GM23338 (cell line): ENCODE data around the gene FAAH2.

Experiments
- CTCF ChIP-seq, 2 experiments: fragments of 200-600 bp in 1 of 2; sonication (generic) in 1 of 2; conservative IDR thresholded peaks; 2 replicates each; pipeline versions ENCODE4 v1.5.1 to v1.6.1; 2016 to 2017; ENCODE audit warnings: antibody characterized with exemption in 2 of 2, low read depth in 2 of 2, mild to moderate bottlenecking in 2 of 2, moderate library complexity in 1 of 2
- TF ChIP-seq, protein P1 (sequence below): IDR thresholded peaks from 2 replicates; pipeline ENCODE4 v1.6.1; 2016; ENCODE audit warnings: antibody characterized with exemption

DNA sequence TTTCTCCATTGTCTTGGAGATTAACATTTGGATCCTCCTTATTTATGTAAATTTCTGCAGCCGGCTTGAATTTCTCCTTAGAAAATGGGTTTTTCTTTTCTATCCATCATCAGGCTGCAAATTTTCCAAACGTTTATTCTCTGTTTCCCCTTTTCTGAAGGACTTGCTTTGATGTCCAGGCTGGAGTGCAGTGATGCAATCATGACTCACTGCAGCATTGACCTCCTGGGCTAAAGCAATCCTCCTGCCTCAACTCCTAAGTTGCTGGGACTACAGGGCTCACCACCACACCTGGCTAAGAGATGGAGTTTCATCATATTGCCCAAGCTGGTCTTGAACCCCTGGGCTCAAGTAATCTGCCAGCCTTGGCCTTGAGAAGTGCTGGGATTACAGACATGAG is 161.3 kb downstream of the FAAH2 start:
- TF ChIP-seq, protein P1, sequence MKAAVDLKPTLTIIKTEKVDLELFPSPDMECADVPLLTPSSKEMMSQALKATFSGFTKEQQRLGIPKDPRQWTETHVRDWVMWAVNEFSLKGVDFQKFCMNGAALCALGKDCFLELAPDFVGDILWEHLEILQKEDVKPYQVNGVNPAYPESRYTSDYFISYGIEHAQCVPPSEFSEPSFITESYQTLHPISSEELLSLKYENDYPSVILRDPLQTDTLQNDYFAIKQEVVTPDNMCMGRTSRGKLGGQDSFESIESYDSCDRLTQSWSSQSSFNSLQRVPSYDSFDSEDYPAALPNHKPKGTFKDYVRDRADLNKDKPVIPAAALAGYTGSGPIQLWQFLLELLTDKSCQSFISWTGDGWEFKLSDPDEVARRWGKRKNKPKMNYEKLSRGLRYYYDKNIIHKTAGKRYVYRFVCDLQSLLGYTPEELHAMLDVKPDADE: no peak
- no peak for TF ChIP-seq CTCF (conservative IDR thresholded peaks at IDR 0.05; ENCODE audit: low read depth in 2 of 2)
